HG03159 (cell line): ENCODE measurements around the gene FLT1.

Experiments
- ATAC-seq: cut with Tn5 transposase; IDR thresholded peaks from one replicate; pipeline ENCODE4 v1.9.1; 2021; ENCODE audit warnings: mild to moderate bottlenecking, moderate library complexity; ENCODE audit not compliant: unreplicated experiment

The FLT1 gene, protein sequence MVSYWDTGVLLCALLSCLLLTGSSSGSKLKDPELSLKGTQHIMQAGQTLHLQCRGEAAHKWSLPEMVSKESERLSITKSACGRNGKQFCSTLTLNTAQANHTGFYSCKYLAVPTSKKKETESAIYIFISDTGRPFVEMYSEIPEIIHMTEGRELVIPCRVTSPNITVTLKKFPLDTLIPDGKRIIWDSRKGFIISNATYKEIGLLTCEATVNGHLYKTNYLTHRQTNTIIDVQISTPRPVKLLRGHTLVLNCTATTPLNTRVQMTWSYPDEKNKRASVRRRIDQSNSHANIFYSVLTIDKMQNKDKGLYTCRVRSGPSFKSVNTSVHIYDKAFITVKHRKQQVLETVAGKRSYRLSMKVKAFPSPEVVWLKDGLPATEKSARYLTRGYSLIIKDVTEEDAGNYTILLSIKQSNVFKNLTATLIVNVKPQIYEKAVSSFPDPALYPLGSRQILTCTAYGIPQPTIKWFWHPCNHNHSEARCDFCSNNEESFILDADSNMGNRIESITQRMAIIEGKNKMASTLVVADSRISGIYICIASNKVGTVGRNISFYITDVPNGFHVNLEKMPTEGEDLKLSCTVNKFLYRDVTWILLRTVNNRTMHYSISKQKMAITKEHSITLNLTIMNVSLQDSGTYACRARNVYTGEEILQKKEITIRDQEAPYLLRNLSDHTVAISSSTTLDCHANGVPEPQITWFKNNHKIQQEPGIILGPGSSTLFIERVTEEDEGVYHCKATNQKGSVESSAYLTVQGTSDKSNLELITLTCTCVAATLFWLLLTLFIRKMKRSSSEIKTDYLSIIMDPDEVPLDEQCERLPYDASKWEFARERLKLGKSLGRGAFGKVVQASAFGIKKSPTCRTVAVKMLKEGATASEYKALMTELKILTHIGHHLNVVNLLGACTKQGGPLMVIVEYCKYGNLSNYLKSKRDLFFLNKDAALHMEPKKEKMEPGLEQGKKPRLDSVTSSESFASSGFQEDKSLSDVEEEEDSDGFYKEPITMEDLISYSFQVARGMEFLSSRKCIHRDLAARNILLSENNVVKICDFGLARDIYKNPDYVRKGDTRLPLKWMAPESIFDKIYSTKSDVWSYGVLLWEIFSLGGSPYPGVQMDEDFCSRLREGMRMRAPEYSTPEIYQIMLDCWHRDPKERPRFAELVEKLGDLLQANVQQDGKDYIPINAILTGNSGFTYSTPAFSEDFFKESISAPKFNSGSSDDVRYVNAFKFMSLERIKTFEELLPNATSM (N-terminal part only)

DNA sequence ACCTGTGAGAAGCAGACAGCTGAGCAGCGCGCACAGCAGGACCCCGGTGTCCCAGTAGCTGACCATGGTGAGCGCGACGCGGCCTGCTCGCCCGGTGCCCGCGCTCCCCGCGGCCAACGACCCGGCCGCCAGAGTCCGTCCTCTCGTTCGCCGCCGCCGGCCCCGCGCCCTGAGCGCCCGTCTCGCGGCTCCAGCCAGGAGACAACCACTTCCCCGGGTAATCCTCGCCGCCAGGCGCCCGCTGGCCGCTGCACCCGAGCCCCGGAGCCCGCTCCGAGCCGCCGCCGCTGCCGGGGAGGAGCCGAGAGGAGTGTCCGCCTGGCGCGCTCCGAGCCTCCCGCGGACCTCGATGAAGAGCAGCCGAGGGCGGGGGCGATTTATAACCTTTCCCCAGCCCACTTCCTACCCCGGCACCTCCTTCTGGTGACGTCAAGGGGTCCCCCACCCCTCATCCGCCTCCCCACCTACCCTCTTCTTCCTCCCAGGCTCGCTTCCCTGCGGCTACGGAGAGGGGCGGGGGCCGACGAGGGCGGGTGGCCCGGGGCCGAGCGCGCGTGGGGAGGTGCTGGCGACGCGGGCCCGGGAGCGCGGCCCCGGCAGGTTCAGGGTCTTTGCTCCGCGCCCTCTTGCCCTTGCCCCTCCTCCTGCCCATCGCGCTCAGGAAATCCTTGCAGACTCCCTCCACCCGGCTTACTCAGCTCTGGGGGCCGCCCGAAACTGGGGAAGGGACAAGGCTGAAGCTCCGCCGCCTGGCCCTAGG is at the start of gene FLT1:
FLT1 (minus strand) TSS at position 351 of the 760 bp plus-strand sequence; CDS start at position 66, 285 bp downstream.
- ATAC-seq = peak; percentile 46

- ATAC-seq = no peak
Measured at GRCh38 chr13:28544026-28544425, 49.1 kb upstream of the FLT1 start.

DNA sequence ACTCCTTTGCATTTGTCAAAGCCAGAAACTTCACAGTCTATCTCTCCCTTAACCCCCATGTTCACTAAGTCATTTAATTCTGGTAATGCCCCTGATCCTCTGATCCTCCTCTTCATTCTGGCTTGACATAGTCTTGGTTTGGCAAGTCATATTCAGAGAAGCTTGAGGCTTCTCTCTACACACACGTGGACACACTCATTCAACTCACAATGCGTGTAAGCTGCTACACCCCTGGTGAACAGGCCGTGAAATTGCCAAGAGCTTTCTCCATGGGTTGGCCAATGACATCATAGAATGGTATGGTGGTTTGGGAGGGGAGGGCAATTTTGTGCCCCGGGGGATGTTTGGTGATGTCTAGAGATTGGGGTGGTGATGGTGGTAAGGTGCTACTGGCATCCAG is 47.9 kb upstream of the FLT1 start:
- ATAC-seq = no peak

- ATAC-seq = no peak
Measured at GRCh38 chr13:28541966-28542365, 47.0 kb upstream of the FLT1 start.

DNA sequence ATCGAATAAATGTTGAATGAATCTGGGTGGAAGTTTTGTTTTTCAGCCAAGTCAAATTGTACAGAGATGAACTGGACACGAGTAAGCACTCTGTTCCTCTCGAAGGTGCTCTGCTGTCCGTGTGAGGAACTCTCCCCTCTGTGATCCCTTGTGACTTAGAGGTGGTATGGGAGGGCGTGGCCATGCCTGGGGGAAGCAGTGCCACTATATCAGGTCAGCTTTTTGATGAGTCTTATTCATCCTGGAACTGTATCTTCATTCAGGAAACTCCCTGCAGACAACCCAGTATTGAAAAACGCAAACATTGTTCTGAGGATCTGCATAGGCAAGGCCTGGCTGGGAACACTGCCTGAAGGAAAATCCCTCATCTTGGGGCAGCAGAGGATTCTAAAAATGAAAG is 45.7 kb upstream of the FLT1 start:
- no peak for ATAC-seq

DNA sequence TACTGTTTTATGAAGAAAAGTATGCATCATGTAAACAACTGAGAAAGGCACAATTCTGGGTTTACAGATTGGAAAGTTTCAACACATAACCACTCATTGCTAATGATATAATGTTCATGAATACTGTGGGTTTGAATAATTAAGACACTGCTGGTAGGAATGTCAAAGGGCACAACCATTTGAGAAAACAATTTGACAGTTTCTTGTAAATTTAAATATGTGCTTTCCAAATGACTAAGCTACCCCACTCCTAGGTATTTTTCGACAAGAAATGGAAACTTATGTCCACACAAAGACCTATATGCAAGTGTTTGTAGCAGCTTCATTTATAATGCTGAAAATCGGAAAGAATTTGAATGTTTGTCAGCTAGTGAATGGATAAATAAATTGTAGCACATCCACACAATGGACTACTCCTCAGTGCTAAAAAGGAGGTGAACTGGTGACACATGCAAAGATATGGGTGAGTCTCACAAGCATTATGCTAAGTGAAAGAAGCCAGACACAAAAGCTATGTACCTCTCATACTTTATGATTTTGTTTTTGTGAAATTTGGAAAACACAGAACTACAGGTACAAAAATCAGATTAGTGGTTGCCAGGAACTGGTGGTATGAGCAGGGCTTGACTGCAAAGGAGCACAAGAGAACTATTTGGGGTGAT is 44.8 kb upstream of the FLT1 start:
- no peak for ATAC-seq

GRCh38 chr13:28538932-28539331 is 44.0 kb upstream of the FLT1 start:
- ATAC-seq = no peak

GRCh38 chr13:28537171-28537570 is 42.2 kb upstream of the FLT1 start:
- ATAC-seq = no peak

DNA sequence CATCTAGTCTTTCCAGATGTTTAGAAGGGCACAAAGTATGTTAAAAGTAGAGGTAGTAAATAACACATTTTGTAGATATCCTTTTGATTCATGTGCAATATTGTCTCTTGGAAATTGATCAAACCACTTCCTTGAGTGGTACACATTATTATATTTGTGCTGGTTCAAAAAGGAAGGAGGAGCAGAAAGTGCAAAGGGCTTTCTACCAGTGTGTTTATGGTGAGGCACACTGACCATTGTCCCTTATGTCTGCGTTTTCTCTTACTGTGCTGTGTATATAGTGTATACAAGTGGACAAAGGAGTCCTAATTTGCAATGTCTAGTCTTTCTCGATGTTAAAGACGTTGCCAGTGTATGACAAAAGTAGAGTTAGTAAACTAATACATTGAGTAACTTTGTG is 41.4 kb upstream of the FLT1 start:
- ATAC-seq = no peak

GRCh38 chr13:28535734-28536133 is 40.8 kb upstream of the FLT1 start:
- ATAC-seq = no peak

DNA sequence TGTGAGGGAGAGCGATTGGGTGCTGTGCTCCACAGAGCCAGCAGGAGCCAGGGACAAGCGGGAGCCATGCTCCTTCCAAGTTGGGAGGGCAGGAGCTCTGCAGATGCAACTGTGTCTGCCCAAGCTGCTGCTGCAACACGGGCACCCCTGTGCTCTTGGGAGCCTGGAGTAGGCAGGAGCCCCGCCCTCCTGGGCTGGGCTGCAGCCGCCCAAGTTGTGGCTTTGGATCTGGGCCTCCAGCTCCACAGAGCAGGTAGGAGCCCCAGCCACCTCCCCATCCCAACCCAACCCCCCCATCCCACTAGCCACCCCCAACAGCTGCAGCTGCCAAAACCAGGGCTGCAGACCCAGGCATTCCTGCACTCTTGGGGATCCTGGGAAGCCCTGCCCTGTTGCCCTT is 39.9 kb upstream of the FLT1 start:
- ATAC-seq = no peak

DNA sequence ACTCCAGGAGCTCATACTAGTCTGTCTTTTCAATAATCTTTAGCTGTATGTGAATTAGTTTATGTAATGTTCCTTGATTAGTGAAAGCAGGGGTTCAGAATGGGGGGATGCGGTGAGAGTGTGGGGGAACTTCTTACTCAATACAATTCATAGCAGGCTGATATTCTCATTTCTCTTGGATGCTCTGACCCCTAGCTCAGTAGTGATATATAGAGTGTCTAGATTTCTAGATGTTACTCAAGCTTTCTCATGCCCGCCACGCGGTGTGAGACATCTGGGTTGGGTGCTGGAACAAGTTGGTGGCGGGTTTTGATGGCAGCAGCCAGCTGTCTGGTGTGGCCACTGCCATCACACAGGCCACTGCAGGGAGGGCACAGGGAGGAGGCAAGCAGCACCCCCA is 39.3 kb upstream of the FLT1 start:
- no peak for ATAC-seq

- ATAC-seq = no peak
Measured at GRCh38 chr13:28533441-28534166, 38.7 kb upstream of the FLT1 start.

DNA sequence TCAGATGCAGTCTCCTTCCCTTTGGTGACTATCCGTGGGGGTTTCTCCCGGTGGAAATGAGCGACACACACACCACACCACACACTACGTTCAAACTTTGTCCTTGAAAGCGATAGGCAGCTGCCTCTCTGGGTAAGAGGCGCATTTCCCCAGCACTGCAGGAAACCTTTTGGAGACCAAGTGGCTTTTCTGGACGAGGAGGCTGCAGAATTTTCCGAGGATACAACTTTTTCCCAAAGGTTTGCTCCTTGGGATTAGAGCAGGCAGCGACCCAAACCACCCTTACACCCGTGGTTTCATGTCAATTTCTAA is 38.2 kb upstream of the FLT1 start:
- ATAC-seq = no peak

DNA sequence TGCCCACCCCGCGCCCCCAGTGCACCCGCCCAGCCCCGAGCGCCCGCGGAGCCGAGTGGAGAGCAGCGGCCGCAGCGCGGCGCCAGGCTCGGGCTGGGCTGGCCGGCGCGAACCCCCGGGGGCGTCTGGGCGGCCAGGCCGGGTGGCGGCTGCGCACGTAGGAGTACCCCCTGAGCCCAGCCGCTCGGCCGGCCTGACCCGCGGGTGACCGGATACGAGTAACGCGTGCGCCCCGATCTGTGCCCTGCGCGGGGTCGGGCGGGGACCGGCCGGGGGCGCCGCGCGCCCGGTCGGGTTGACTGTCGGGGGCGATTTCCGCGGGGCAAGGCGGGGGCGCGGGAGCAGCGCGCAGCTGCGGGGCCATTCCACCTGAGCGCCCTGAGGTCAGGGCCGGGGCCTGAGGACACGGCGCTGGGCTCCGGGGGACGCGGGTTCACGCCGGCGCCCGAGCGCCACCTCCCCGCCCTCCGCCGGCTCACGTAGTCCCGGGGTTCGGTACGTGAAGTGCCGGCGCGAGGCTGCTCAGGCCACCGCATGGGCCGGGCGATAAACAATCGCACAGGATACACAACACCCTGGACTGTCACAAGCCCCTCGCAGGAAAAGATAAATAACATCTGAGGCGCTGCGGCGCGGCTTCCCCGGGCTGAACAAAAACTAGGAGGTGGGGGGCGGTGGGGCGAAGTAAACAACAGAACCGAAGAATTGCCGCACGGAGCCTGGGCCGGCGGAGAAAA is 37.6 kb upstream of the FLT1 start:
- ATAC-seq = no peak

DNA sequence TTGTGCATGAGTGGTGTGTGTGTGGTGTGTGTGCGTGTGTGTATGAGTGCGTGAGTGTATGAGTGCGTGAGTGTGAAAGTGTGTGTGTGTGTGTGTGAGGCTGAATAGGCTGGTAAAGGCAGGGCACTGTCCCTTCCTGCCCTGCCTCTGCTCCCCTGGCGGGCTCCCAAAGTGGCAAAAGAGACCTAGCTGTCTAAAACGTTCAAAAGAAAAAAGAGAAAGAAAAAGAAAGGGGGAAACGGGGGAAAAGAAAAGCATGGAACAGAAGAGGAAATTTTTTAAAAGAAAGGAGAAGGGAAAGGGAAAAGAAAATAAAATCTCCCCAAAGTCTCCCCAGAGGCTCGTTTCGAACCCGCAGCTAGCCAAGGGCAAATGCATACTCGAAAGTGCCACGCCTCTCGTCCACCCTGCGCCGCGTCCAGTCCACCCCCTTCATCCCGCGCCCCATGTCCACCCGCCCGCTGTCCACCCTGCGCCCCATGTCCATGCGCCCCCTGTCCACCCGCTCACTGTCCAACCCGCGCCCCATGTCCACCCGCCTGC is 37.0 kb upstream of the FLT1 start:
- ATAC-seq = no peak

DNA sequence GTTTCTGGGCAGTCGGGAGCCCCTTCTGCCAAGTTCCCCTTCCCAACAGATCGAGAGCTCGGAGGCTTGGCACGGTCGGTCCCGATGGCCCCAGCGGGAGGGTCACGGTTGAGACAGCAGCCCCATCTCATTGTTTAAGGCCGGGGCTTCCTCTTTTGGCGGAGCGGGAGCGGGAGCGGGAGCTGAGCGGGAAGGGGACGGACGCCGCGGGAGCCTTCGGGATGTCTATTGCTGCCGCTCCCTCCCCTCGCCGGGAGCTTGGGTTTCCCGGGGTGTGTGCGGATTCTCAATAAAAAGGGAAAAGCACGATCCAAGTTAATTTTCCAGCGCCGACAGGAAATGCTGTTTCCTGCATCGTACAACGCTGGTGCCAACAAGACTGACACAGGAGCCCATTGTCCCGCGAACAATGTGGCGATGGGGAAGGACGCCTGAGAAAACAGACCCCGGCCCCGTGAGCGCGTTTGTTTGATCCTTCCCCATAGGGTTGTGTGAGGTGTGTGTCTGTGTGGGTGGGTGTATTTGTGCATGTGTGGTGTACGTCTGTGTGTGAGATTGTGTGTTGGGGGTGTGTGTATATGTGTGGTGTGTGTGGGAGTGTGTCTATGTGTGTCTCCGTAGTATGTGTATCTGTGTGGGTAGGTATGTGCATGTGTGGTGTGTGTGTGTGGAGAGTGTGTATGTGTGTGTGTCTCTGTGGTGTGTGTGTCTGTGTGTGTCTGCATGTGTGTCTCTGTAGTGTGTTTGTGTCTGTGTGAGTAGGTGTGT is 36.3 kb upstream of the FLT1 start:
- ATAC-seq = no peak

- no peak for ATAC-seq
Measured at GRCh38 chr13:28530729-28531076, 35.8 kb upstream of the FLT1 start.
